GM23338 (cell line): ENCODE data around the gene BCAS3. TPM values are rescaled to one million over a fixed set of nuclear protein-coding genes. Genes with fewer than 3 reads are reported as not detected.
"Not testable (repeated sequence)": the region's sequence is repeated elsewhere in the genome, so short reads cannot be mapped to it uniquely, and the experiment has no call there.

Source experiments
- ATAC-seq: fragments of 200-7000 bp; cut with Tn5 transposase; 3 replicates; pipeline ENCODE4 v1.9.1; 2020
- DNase-seq: peaks from one replicate; pipeline ENCODE4 v3.0.0-alpha.2; 2015; ENCODE audit warnings: low spot score
- H2AFZ ChIP-seq: fragments of 200-600 bp; sonication (generic); 2 replicates; pipeline ENCODE4 v1.8.0; 2016; ENCODE audit warnings: antibody characterized with exemption, mild to moderate bottlenecking, moderate library complexity
- H3F3A ChIP-seq: fragments of 200-600 bp; sonication (generic); replicated peaks from 2 replicates; pipeline ENCODE4 v1.8.0; 2017; ENCODE audit warnings: antibody characterized with exemption, mixed run types, low read depth
- H3K27ac ChIP-seq: fragments of 200-600 bp; sonication (generic); 2 replicates; pipeline ENCODE4 v1.6.1; 2016; ENCODE audit warnings: low read depth
- H3K27me3 ChIP-seq: fragments of 200-600 bp; sonication (generic); 2 replicates; pipeline ENCODE4 v1.8.0; 2016; ENCODE audit warnings: mild to moderate bottlenecking, mixed run types, moderate library complexity; ENCODE audit not compliant: insufficient read depth
- H3K36me3 ChIP-seq: fragments of 200-600 bp; sonication (generic); 2 replicates; pipeline ENCODE4 v1.8.0; 2016; ENCODE audit warnings: mild to moderate bottlenecking; ENCODE audit not compliant: insufficient read depth
- H3K4me1 ChIP-seq: fragments of 200-600 bp; sonication (generic); 2 replicates; pipeline ENCODE4 v1.8.0; 2016; ENCODE audit warnings: mild to moderate bottlenecking, moderate library complexity; ENCODE audit not compliant: insufficient read depth
- H3K4me2 ChIP-seq: fragments of 200-600 bp; sonication (generic); 2 replicates; pipeline ENCODE4 v1.7.1; 2017; ENCODE audit warnings: mixed run types
- H3K4me3 ChIP-seq: fragments of 200-600 bp; sonication (generic); 2 replicates; pipeline ENCODE4 v1.6.1; 2016; ENCODE audit warnings: mixed run types
- H3K79me2 ChIP-seq: fragments of 200-600 bp; sonication (generic); replicated peaks from 2 replicates; pipeline ENCODE4 v1.8.0; 2017; ENCODE audit warnings: mild to moderate bottlenecking; ENCODE audit not compliant: insufficient read depth
- H3K9me2 ChIP-seq: fragments of 200-600 bp; sonication (generic); 2 replicates; pipeline ENCODE4 v1.8.0; 2017; ENCODE audit not compliant: insufficient read depth
- H4K20me1 ChIP-seq: fragments of 200-600 bp; sonication (generic); replicated peaks from 2 replicates; pipeline ENCODE4 v1.8.0; 2017; ENCODE audit warnings: mild to moderate bottlenecking; ENCODE audit not compliant: insufficient read depth
- H3K27ac Mint-ChIP-seq: 2 replicates; pipeline ENCODE4 v1.8.0; 2020; ENCODE audit warnings: inconsistent platforms, mild to moderate bottlenecking, moderate library complexity, mixed read lengths
- H3K27me3 Mint-ChIP-seq: 3 replicates; pipeline ENCODE4 v1.8.0; 2022; ENCODE audit warnings: low read depth, mild to moderate bottlenecking, moderate library complexity, mixed read lengths, inconsistent platforms; ENCODE audit not compliant: insufficient read depth, poor library complexity
- H3K36me3 Mint-ChIP-seq: 3 replicates; pipeline ENCODE4 v1.8.0; 2021; ENCODE audit warnings: low read depth, mild to moderate bottlenecking, inconsistent platforms, moderate library complexity, mixed read lengths
- H3K4me1 Mint-ChIP-seq: 3 replicates; pipeline ENCODE4 v1.8.0; 2020; ENCODE audit warnings: mild to moderate bottlenecking, inconsistent platforms, mixed read lengths
- H3K4me3 Mint-ChIP-seq: 3 replicates; pipeline ENCODE4 v1.8.0; 2021; ENCODE audit warnings: moderate library complexity, mild to moderate bottlenecking, inconsistent platforms, mixed read lengths
- H3K9me3 Mint-ChIP-seq: 3 replicates; pipeline ENCODE4 v1.8.0; 2020; ENCODE audit warnings: moderate library complexity, mild to moderate bottlenecking, inconsistent platforms, mixed read lengths
- CTCF ChIP-seq, 2 experiments: fragments of 200-600 bp in 1 of 2; sonication (generic) in 1 of 2; conservative IDR thresholded peaks; 2 replicates each; pipeline versions ENCODE4 v1.5.1 to v1.6.1; 2016 to 2017; ENCODE audit warnings: antibody characterized with exemption in 2 of 2, low read depth in 2 of 2, mild to moderate bottlenecking in 2 of 2, moderate library complexity in 1 of 2
- ETS1 ChIP-seq: IDR thresholded peaks from 2 replicates; pipeline ENCODE4 v1.6.1; 2016; ENCODE audit warnings: antibody characterized with exemption
- EZH2 ChIP-seq: fragments of 200-600 bp; sonication (generic); IDR thresholded peaks from one replicate; pipeline ENCODE4 v1.8.0; 2017; ENCODE audit warnings: antibody characterized with exemption, mild to moderate bottlenecking, low read depth; ENCODE audit not compliant: unreplicated experiment
- EZH2phosphoT487 ChIP-seq: fragments of 200-600 bp; sonication (generic); IDR thresholded peaks from one replicate; pipeline ENCODE4 v1.8.1; 2018; ENCODE audit warnings: antibody characterized with exemption; ENCODE audit not compliant: unreplicated experiment
- NANOG ChIP-seq: IDR thresholded peaks from 2 replicates; pipeline ENCODE4 v1.6.1; 2016; ENCODE audit warnings: antibody characterized with exemption, borderline replicate concordance
- POLR2AphosphoS5 ChIP-seq: IDR thresholded peaks from 2 replicates; pipeline ENCODE4 v1.6.1; 2016; ENCODE audit warnings: antibody characterized with exemption, low read depth
- STAT1 ChIP-seq: IDR thresholded peaks from one replicate; pipeline ENCODE4 v1.6.1; 2016; ENCODE audit warnings: antibody characterized with exemption; ENCODE audit not compliant: unreplicated experiment
- ZNF114 ChIP-seq: fragments of 250-450 bp; sonication (Bioruptor Pico); IDR thresholded peaks from 2 replicates; pipeline ENCODE4 v1.5.0; 2020; ENCODE audit warnings: mild to moderate bottlenecking, moderate library complexity
- ZNF331 ChIP-seq: fragments of 250-450 bp; sonication (Bioruptor Pico); IDR thresholded peaks from 2 replicates; pipeline ENCODE4 v1.5.0; 2020; ENCODE audit warnings: low read depth, mild to moderate bottlenecking, moderate library complexity
- ZNF462 ChIP-seq: fragments of 250-450 bp; sonication (Bioruptor Pico); IDR thresholded peaks from 2 replicates; pipeline ENCODE4 v1.5.0; 2020; ENCODE audit warnings: mild to moderate bottlenecking, moderate library complexity
- polyA plus RNA-seq: library from polyadenylated mRNA; unstranded; fragments of >200 nt; fragmentation: Nextera tagmentation; extraction: Ambion mirVana; gene quantifications from 2 replicates; pipeline ENCODE4 v1.2.1, GENCODE V29; 2016
- total RNA-seq: library from RNA; depleted of rRNA; stranded (reverse); fragments of >200 nt; shearing (Covaris generic); gene quantifications from 2 replicates; pipeline ENCODE4 v1.2.3, GENCODE V29; 2014

The BCAS3 gene
- total and polyA plus RNA-seq, 2 experiments from 2014 or later = 8.2 to 28.0 TPM

DNA sequence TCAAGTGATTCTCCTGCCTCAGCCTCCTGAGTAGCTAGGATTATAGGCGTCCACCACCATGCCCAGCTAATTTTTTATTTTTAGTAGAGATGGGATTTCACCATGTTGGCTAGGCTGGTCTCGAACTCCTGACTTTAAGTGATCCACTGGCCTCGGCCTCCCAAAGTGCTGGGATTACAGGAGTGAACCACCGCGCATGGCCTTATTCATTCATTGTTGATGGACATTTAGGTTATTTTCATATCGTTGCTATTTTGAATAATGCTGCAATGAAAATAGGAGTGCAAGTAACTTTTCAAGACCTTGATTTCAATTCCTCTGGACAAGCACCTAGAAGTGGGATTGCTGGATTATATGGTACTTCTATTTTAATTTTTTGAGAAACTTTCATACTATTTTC, 752.2 kb downstream of the BCAS3 start:
- not testable (repeated sequence) for ATAC-seq, H3K4me1 ChIP-seq, H3K79me2 ChIP-seq, H3K27ac Mint-ChIP-seq, H3K36me3 ChIP-seq, H3K9me2 ChIP-seq, H2AFZ ChIP-seq, H3F3A ChIP-seq, H3K4me3 Mint-ChIP-seq, H3K4me2 ChIP-seq, H3K36me3 Mint-ChIP-seq, H3K27ac ChIP-seq, H4K20me1 ChIP-seq, H3K4me1 Mint-ChIP-seq, H3K9me3 Mint-ChIP-seq, H3K4me3 ChIP-seq, H3K27me3 ChIP-seq, DNase-seq, H3K27me3 Mint-ChIP-seq

DNA sequence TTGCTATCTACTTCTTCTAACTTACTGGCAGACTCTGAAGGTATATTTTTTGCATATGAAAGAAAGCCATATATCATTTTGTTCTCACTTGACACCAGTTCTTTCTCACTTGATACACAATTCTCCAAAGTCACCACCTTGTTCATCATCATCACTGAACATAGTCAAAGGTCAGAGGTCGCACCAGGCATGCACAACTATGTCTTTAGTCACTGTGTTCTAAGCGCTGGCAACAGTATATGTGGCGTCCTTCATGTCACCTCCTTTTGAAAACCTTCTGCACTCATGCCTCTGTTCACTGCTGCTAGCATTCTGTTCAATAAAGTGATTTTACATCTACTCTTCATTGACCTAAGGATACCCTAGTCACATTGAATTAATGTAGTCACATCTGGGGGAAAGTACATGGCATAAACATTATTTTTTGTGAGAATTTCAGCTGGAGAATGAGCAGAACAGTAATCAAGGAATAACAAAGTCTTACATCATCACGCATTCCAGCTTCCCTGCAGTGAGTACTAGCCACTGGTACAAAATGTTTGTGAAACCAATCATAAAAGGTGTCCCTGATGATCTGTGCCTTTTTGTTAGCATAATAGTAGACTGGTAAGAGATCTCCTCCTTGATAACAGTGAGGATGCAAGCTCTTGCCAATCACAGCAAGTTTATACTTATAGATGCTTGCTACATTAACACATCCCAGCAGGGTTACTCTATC, 754.1 kb downstream of the BCAS3 start:
- Histone ChIP-seq H3F3A (no peaks in the 10 kb centered on the region), H3K79me2 (no peaks in the 10 kb centered on the region), H3K27ac (no peak overlapping the region), H3K9me2 (no peaks in the 10 kb centered on the region), H4K20me1 (no peaks in the 10 kb centered on the region), H3K36me3 (no peaks in the 10 kb centered on the region), H3K27me3 (no peaks in the 10 kb centered on the region), H3K4me3 (no peak overlapping the region), H2AFZ (no peak overlapping the region), H3K4me1 (no peaks in the 10 kb centered on the region), H3K4me2 (no peak overlapping the region)
- H3K36me3 Mint-ChIP-seq = no peaks in the 10 kb centered on the region
- no peak overlapping the region for H3K4me3 Mint-ChIP-seq
- H3K27ac Mint-ChIP-seq = no peak overlapping the region
- no peaks in the 10 kb centered on the region for H3K9me3 Mint-ChIP-seq
- H3K4me1 Mint-ChIP-seq = peaks cover 2% of the 10 kb centered on the region; the same call in 1 of the 3 replicates
- DNase-seq (no peak), ATAC-seq (no peak)
- no peaks in the 10 kb centered on the region for H3K27me3 Mint-ChIP-seq
- TF ChIP-seq EZH2phosphoT487 = no peak
- TF ChIP-seq ZNF331 = no peak
- no peak for TF ChIP-seq EZH2
- TF ChIP-seq NANOG = no peak
- no peak for TF ChIP-seq ZNF462 (CRISPR knock-in tag)
- no peak for TF ChIP-seq STAT1
- TF ChIP-seq ETS1 = no peak
- TF ChIP-seq POLR2AphosphoS5 = no peak
- TF ChIP-seq CTCF (conservative IDR thresholded peaks at IDR 0.05; ENCODE audit: low read depth in 2 of 2) = no peak
- TF ChIP-seq ZNF114 (CRISPR knock-in tag) = no peak
